Measurements from ENCODE around the gene BSCL2. TPM values are rescaled to one million over a fixed set of nuclear protein-coding genes. Genes with fewer than 3 reads are reported as not detected.

The BSCL2 gene
- total and polyA plus RNA-seq, 2 experiments from 2014 or later: 70.3 to 79.2 TPM

- no peak for DNase-seq (ENCODE audit: low read depth in 1 of 2, low spot score in 1 of 2)
- H3K36me3 ChIP-seq: peaks cover 20% of the 10 kb centered on the region
Measured at GRCh38 chr11:62647609-62648005, 59.6 kb downstream of the BSCL2 start.

GRCh38 chr11:62646825-62647608 lies 60.2 kb downstream of the BSCL2 start:
- Histone ChIP-seq H3K4me3 (no peak overlapping the region), H3K9me3 (ENCODE audit: low read depth) (no peaks in the 10 kb centered on the region), H3K27me3 (no peaks in the 10 kb centered on the region), H3K4me1 (ENCODE audit: low read depth) (peaks cover 4% of the 10 kb centered on the region), H3K27ac (no peak overlapping the region), H3K36me3 (peaks cover 20% of the 10 kb centered on the region)
- DNase-seq (ENCODE audit: low read depth in 1 of 2, low spot score in 1 of 2): no peak
- no peak for TF ChIP-seq CTCF (IDR thresholded peaks at IDR 0.05; ENCODE audit: low read depth, low read length)

More at GRCh38 chr11:62647609-62648005, 59.6 kb downstream of the BSCL2 start:
- Histone ChIP-seq H3K27ac (no peak overlapping the region), H3K27me3 (no peaks in the 10 kb centered on the region), H3K4me1 (ENCODE audit: low read depth) (peaks cover 4% of the 10 kb centered on the region), H3K4me3 (no peak overlapping the region), H3K9me3 (ENCODE audit: low read depth) (no peaks in the 10 kb centered on the region)
- no peak for TF ChIP-seq CTCF (IDR thresholded peaks at IDR 0.05; ENCODE audit: low read depth, low read length)

GRCh38 chr11:62645946-62646824 lies 61.0 kb downstream of the BSCL2 start, which contains the start of gene GANAB:
Gene GANAB, minus strand, starts transcription at chr11:62646613. Its CDS starts 14 bp downstream, at chr11:62646599.
- peaks cover 20% of the 10 kb centered on the region for H3K36me3 ChIP-seq
- H3K4me3 ChIP-seq: peak within 1 kb of the TSS; percentile 98
- H3K4me1 ChIP-seq (ENCODE audit: low read depth): peaks cover 4% of the 10 kb centered on the region
- H3K9me3 ChIP-seq (ENCODE audit: low read depth): no peaks in the 10 kb centered on the region
- TF ChIP-seq CTCF (IDR thresholded peaks at IDR 0.05; ENCODE audit: low read depth, low read length): no peak
- peak; percentile 98 to 100 for DNase-seq (ENCODE audit: low read depth in 1 of 2, low spot score in 1 of 2)
- peak within 1 kb of the TSS; percentile 96 for H3K27ac ChIP-seq
- H3K27me3 ChIP-seq: no peaks in the 10 kb centered on the region

- no peak for DNase-seq (ENCODE audit: low read depth in 1 of 2, low spot score in 1 of 2)
- Histone ChIP-seq H3K4me1 (ENCODE audit: low read depth) (peaks cover 4% of the 10 kb centered on the region), H3K9me3 (ENCODE audit: low read depth) (no peaks in the 10 kb centered on the region), H3K27ac (peak overlapping the region; percentile 96), H3K4me3 (peak overlapping the region; percentile 98), H3K27me3 (no peaks in the 10 kb centered on the region), H3K36me3 (peaks cover 20% of the 10 kb centered on the region)
- no peak for TF ChIP-seq CTCF (IDR thresholded peaks at IDR 0.05; ENCODE audit: low read depth, low read length)
Measured at GRCh38 chr11:62645671-62645945, 61.6 kb downstream of the BSCL2 start.

- no peaks in the 10 kb centered on the region for H3K27me3 ChIP-seq
- H3K27ac ChIP-seq: no peak overlapping the region
- DNase-seq (ENCODE audit: low read depth in 1 of 2, low spot score in 1 of 2): no peak
- no peak overlapping the region for H3K4me3 ChIP-seq
- peaks cover 14% of the 10 kb centered on the region for H3K36me3 ChIP-seq
- TF ChIP-seq CTCF (IDR thresholded peaks at IDR 0.05; ENCODE audit: low read depth, low read length): no peak
- peaks cover 4% of the 10 kb centered on the region for H3K4me1 ChIP-seq (ENCODE audit: low read depth)
- H3K9me3 ChIP-seq (ENCODE audit: low read depth): no peaks in the 10 kb centered on the region
Measured at GRCh38 chr11:62644220-62644619, 63.0 kb downstream of the BSCL2 start.

Other genes with a start within 250 kb of the BSCL2 start
- 50.1 and 77.1 TPM in 2 replicates for gene AHNAK, start 160.6 kb downstream of the BSCL2 start, total RNA-seq
- gene AHNAK, start 160.6 kb downstream of the BSCL2 start, polyA plus RNA-seq: 10.9 and 13.4 TPM in 2 replicates
- gene EEF1G, start 133.5 kb downstream of the BSCL2 start, total RNA-seq: 1,990 and 2,091 TPM in 2 replicates
- gene EEF1G, start 133.5 kb downstream of the BSCL2 start, polyA plus RNA-seq: 769 and 853 TPM in 2 replicates
- 14.9 and 29.1 TPM in 2 replicates for gene TUT1, start 115.9 kb downstream of the BSCL2 start, total RNA-seq
- 18.7 and 32.1 TPM in 2 replicates for gene TUT1, start 115.9 kb downstream of the BSCL2 start, polyA plus RNA-seq
- gene MTA2, start 105.6 kb downstream of the BSCL2 start, total RNA-seq: 101 and 108 TPM in 2 replicates
- 22.9 and 31.9 TPM in 2 replicates for gene MTA2, start 105.6 kb downstream of the BSCL2 start, polyA plus RNA-seq
- gene EML3, start 94.6 kb downstream of the BSCL2 start, total RNA-seq: 21.1 and 42.8 TPM in 2 replicates
- 32.0 and 38.4 TPM in 2 replicates for gene EML3, start 94.6 kb downstream of the BSCL2 start, polyA plus RNA-seq
- 3.3 and 3.5 TPM in 2 replicates for gene ROM1, start 94.2 kb downstream of the BSCL2 start, total RNA-seq
- 6.9 and 7.9 TPM in 2 replicates for gene ROM1, start 94.2 kb downstream of the BSCL2 start, polyA plus RNA-seq
- 46.4 and 52.0 TPM in 2 replicates for gene B3GAT3, start 85.4 kb downstream of the BSCL2 start, total RNA-seq
- gene B3GAT3, start 85.4 kb downstream of the BSCL2 start, polyA plus RNA-seq: 53.0 and 64.9 TPM in 2 replicates
- gene GANAB, start 60.8 kb downstream of the BSCL2 start, total RNA-seq: 110 TPM in 2 replicates
- gene GANAB, start 60.8 kb downstream of the BSCL2 start, polyA plus RNA-seq: 143 and 151 TPM in 2 replicates
- 33.9 and 36.3 TPM in 2 replicates for gene INTS5, start 54.1 kb downstream of the BSCL2 start, total RNA-seq
- 32.2 and 40.1 TPM in 2 replicates for gene INTS5, start 54.1 kb downstream of the BSCL2 start, polyA plus RNA-seq
- 136 and 141 TPM in 2 replicates for gene C11orf98, start 42.2 kb downstream of the BSCL2 start, total RNA-seq
- 115 and 136 TPM in 2 replicates for gene C11orf98, start 42.2 kb downstream of the BSCL2 start, polyA plus RNA-seq
- gene CSKMT, start 42.1 kb downstream of the BSCL2 start, total RNA-seq: 3.8 and 11.0 TPM in 2 replicates
- gene CSKMT, start 42.1 kb downstream of the BSCL2 start, polyA plus RNA-seq: 14.1 and 25.1 TPM in 2 replicates
- gene UQCC3, start 35.8 kb downstream of the BSCL2 start, total RNA-seq: 13.0 and 18.8 TPM in 2 replicates
- gene UQCC3, start 35.8 kb downstream of the BSCL2 start, polyA plus RNA-seq: 32.3 and 33.5 TPM in 2 replicates
- 11.1 and 11.6 TPM in 2 replicates for gene LBHD1, start 35.2 kb downstream of the BSCL2 start, total RNA-seq
- gene LBHD1, start 35.2 kb downstream of the BSCL2 start, polyA plus RNA-seq: 10.1 and 11.7 TPM in 2 replicates
- 235 and 302 TPM in 2 replicates for gene UBXN1, start 28.4 kb downstream of the BSCL2 start, total RNA-seq
- 109 and 111 TPM in 2 replicates for gene UBXN1, start 28.4 kb downstream of the BSCL2 start, polyA plus RNA-seq
- gene LRRN4CL, start 17.9 kb downstream of the BSCL2 start, total RNA-seq: 0.81 and 1.9 TPM in 2 replicates
- 0.24 TPM in 1 of 2 replicates, not detected in the other for gene LRRN4CL, start 17.9 kb downstream of the BSCL2 start, polyA plus RNA-seq
- 0.67 TPM in 1 of 2 replicates, not detected in the other for gene GNG3, start 252 bp upstream of the BSCL2 start, total RNA-seq
- 2.6 and 3.0 TPM in 2 replicates for gene GNG3, start 252 bp upstream of the BSCL2 start, polyA plus RNA-seq
- 13.7 and 20.0 TPM in 2 replicates for gene HNRNPUL2, start 20.0 kb upstream of the BSCL2 start, total RNA-seq
- gene HNRNPUL2, start 20.0 kb upstream of the BSCL2 start, polyA plus RNA-seq: 2.9 and 3.2 TPM in 2 replicates
- gene TTC9C, start 21.1 kb upstream of the BSCL2 start, total RNA-seq: 36.3 and 37.3 TPM in 2 replicates
- 39.0 and 45.1 TPM in 2 replicates for gene TTC9C, start 21.1 kb upstream of the BSCL2 start, polyA plus RNA-seq
- gene ZBTB3, start 46.7 kb upstream of the BSCL2 start, total RNA-seq: 12.5 and 14.3 TPM in 2 replicates
- gene ZBTB3, start 46.7 kb upstream of the BSCL2 start, polyA plus RNA-seq: 10.4 and 10.8 TPM in 2 replicates
- gene POLR2G, start 54.2 kb upstream of the BSCL2 start, total RNA-seq: 67.2 and 101 TPM in 2 replicates
- 195 and 219 TPM in 2 replicates for gene POLR2G, start 54.2 kb upstream of the BSCL2 start, polyA plus RNA-seq
- gene TAF6L, start 64.0 kb upstream of the BSCL2 start, total RNA-seq: 33.1 and 38.8 TPM in 2 replicates
- gene TAF6L, start 64.0 kb upstream of the BSCL2 start, polyA plus RNA-seq: 46.3 and 56.3 TPM in 2 replicates
- gene TMEM179B, start 80.0 kb upstream of the BSCL2 start, total RNA-seq: 34.2 and 55.2 TPM in 2 replicates
- gene TMEM179B, start 80.0 kb upstream of the BSCL2 start, polyA plus RNA-seq: 78.6 and 81.8 TPM in 2 replicates
- gene TMEM223, start 84.6 kb upstream of the BSCL2 start, total RNA-seq: 87.1 and 88.9 TPM in 2 replicates
- 92.4 and 102 TPM in 2 replicates for gene TMEM223, start 84.6 kb upstream of the BSCL2 start, polyA plus RNA-seq
- gene NXF1, start 98.0 kb upstream of the BSCL2 start, total RNA-seq: 52.8 and 60.7 TPM in 2 replicates
- 96.7 and 127 TPM in 2 replicates for gene NXF1, start 98.0 kb upstream of the BSCL2 start, polyA plus RNA-seq
- gene STX5, start 124.6 kb upstream of the BSCL2 start, total RNA-seq: 38.5 and 45.2 TPM in 2 replicates
- 49.4 and 53.6 TPM in 2 replicates for gene STX5, start 124.6 kb upstream of the BSCL2 start, polyA plus RNA-seq
- not detected in 2 replicates for gene TEX54, start 125.4 kb upstream of the BSCL2 start, total RNA-seq
- gene TEX54, start 125.4 kb upstream of the BSCL2 start, polyA plus RNA-seq: 3.0 and 4.8 TPM in 2 replicates
- 47.4 and 63.3 TPM in 2 replicates for gene WDR74, start 132.2 kb upstream of the BSCL2 start, total RNA-seq
- gene WDR74, start 132.2 kb upstream of the BSCL2 start, polyA plus RNA-seq: 42.1 and 52.8 TPM in 2 replicates
- gene SLC3A2, start 173.5 kb upstream of the BSCL2 start, total RNA-seq: 71.8 and 79.2 TPM in 2 replicates
- gene SLC3A2, start 173.5 kb upstream of the BSCL2 start, polyA plus RNA-seq: 93.8 and 100 TPM in 2 replicates
- gene CHRM1, start 213.9 kb upstream of the BSCL2 start, total RNA-seq: 1.3 and 1.4 TPM in 2 replicates
- gene CHRM1, start 213.9 kb upstream of the BSCL2 start, polyA plus RNA-seq: 0.97 and 1.6 TPM in 2 replicates